ENCODE results near the gene CLPSL2. TPM values are rescaled to one million over a fixed set of nuclear protein-coding genes. Genes with fewer than 3 reads are reported as not detected.

CLPSL2 gene
- total RNA-seq, 2 donors from 2014 or later: not detected

- DNase-seq (ENCODE audit: low spot score): no peak
- intact Hi-C loops (cut with DNase I): no loop called here
Observed at GRCh38 chr6:35780719-35781118, 4.3 kb downstream of the CLPSL2 start, which contains the start of gene CLPSL1. Gene CLPSL1, plus strand, starts transcription at chr6:35781019. Its CDS starts 92 bp downstream, at chr6:35781111.

- intact Hi-C loops (cut with DNase I): no loop called here
- DNase-seq (ENCODE audit: low spot score): no peak
Observed at GRCh38 chr6:35781290-35781689, 4.9 kb downstream of the CLPSL2 start.

- intact Hi-C loops (cut with DNase I): no loop called here
- no peak for DNase-seq (ENCODE audit: low spot score)
Observed at GRCh38 chr6:35782424-35782823, 6.0 kb downstream of the CLPSL2 start.

- intact Hi-C loops (cut with DNase I): no loop called here
- DNase-seq (ENCODE audit: low spot score): no peak
Observed at GRCh38 chr6:35784200-35784599, 7.8 kb downstream of the CLPSL2 start.

- DNase-seq (ENCODE audit: low spot score): no peak
- intact Hi-C loops (cut with DNase I): no loop called here
Observed at GRCh38 chr6:35786272-35786671, 9.9 kb downstream of the CLPSL2 start.

GRCh38 chr6:35786810-35787209 is 10.4 kb downstream of the CLPSL2 start:
- no peak for DNase-seq (ENCODE audit: low spot score)
- intact Hi-C loops (cut with DNase I): no loop called here

GRCh38 chr6:35787266-35788218 is 11.1 kb downstream of the CLPSL2 start:
- no peak for DNase-seq (ENCODE audit: low spot score)
- intact Hi-C loops (cut with DNase I): no loop called here

- intact Hi-C loops (cut with DNase I): no loop called here
- no peak for DNase-seq (ENCODE audit: low spot score)
Observed at GRCh38 chr6:35788423-35788982, 12.1 kb downstream of the CLPSL2 start.

- intact Hi-C loops (cut with DNase I): no loop called here
Observed at GRCh38 chr6:35790683-35791082, 14.3 kb downstream of the CLPSL2 start.

GRCh38 chr6:35794536-35795452 is 18.4 kb downstream of the CLPSL2 start:
- DNase-seq (ENCODE audit: low spot score): no peak
- intact Hi-C loops (cut with DNase I): no loop called here

More at GRCh38 chr6:35790683-35791082, 14.3 kb downstream of the CLPSL2 start:
- no peak for DNase-seq (ENCODE audit: low spot score)

GRCh38 chr6:35795453-35796071 is 19.2 kb downstream of the CLPSL2 start:
- no peak for DNase-seq (ENCODE audit: low spot score)
- intact Hi-C loops (cut with DNase I): no loop called here

GRCh38 chr6:35796236-35796635 is 19.8 kb downstream of the CLPSL2 start:
- intact Hi-C loops (cut with DNase I): no loop called here
- no peak for DNase-seq (ENCODE audit: low spot score)

- intact Hi-C loops (cut with DNase I): no loop called here
- DNase-seq (ENCODE audit: low spot score): no peak
Observed at GRCh38 chr6:35797837-35798526, 21.6 kb downstream of the CLPSL2 start.

GRCh38 chr6:35798706-35799105 is 22.3 kb downstream of the CLPSL2 start:
- intact Hi-C loops (cut with DNase I): no loop called here
- no peak for DNase-seq (ENCODE audit: low spot score)

GRCh38 chr6:35801148-35801547 is 24.8 kb downstream of the CLPSL2 start:
- DNase-seq (ENCODE audit: low spot score): no peak
- intact Hi-C loops (cut with DNase I): no loop called here

- no peak for DNase-seq (ENCODE audit: low spot score)
- intact Hi-C loops (cut with DNase I): no loop called here
Observed at GRCh38 chr6:35804996-35805736, 28.8 kb downstream of the CLPSL2 start, which contains the start of gene LHFPL5. Gene LHFPL5, plus strand, starts transcription at chr6:35805352. Its CDS starts 319 bp downstream, at chr6:35805671.

GRCh38 chr6:35808688-35809087 is 32.3 kb downstream of the CLPSL2 start:
- intact Hi-C loops (cut with DNase I): no loop called here
- DNase-seq (ENCODE audit: low spot score): no peak

- no peak for DNase-seq (ENCODE audit: low spot score)
- intact Hi-C loops (cut with DNase I): no loop called here
Observed at GRCh38 chr6:35809809-35810208, 33.4 kb downstream of the CLPSL2 start.
